Activated naive CD8-positive, alpha-beta T cell treated with anti-CD3 and anti-CD28 coated beads for 36 hours (primary cell): ENCODE results near the gene ATG16L2. TPM values are rescaled to one million over a fixed set of nuclear protein-coding genes. Genes with fewer than 3 reads are reported as not detected.

Experiments
- DNase-seq: peaks from one replicate; pipeline ENCODE4 v3.0.0; 2021
- H3K27ac Mint-ChIP-seq: one replicate; pipeline ENCODE4 v1.8.0; 2022; ENCODE audit warnings: mild to moderate bottlenecking, moderate library complexity, mixed read lengths
- H3K27me3 Mint-ChIP-seq: one replicate; pipeline ENCODE4 v1.8.0; 2022; ENCODE audit warnings: mild to moderate bottlenecking, mixed read lengths
- H3K36me3 Mint-ChIP-seq: one replicate; pipeline ENCODE4 v1.8.0; 2021; ENCODE audit warnings: mild to moderate bottlenecking, mixed read lengths
- H3K4me1 Mint-ChIP-seq: one replicate; pipeline ENCODE4 v1.8.0; 2021; ENCODE audit warnings: mixed read lengths
- H3K4me3 Mint-ChIP-seq: one replicate; pipeline ENCODE4 v1.8.0; 2022; ENCODE audit warnings: mild to moderate bottlenecking, moderate library complexity, mixed read lengths
- H3K9me3 Mint-ChIP-seq: one replicate; pipeline ENCODE4 v1.8.0; 2022; ENCODE audit warnings: mixed read lengths
- total RNA-seq, 2 experiments: library from RNA; stranded (reverse); gene quantifications; one replicate each; pipeline ENCODE4 v1.2.3, GENCODE V29; 2021

Gene ATG16L2
- total RNA-seq, 2 experiments from 2014 or later: 41.2 to 45.7 TPM

DNA sequence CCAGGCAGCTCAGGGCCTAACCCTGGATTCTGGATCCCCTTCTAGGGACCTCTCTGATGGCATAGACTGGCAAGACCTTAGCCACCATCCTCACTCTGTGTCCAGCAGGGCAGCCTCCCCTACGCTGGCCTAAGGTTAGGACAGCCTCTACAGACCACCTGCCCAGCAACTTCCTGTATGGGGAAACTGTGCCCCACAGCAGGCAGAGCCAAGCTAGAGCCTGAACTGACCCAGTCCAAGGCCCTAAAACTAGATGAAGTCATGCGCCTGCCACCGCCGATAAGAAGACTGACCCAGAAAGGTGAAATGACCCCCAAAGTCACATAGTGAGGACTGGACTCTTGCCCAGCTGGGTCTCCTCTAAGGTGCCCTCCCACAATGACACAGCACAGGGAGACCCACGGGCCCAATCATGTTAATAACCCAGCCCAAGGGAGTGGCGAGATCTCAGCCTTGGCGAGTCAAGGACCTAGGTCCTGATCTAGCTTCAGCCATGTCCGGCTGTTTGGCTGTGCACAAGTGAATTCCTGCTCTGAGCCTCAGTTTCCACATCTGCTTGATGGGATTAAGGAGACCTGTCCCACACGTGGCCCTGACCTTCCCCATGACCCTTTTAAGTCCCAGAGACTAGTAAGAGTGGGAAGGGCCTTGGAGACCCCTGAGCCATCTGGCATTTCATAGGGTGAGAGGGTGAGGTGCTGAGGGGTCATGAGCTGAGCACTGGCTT is 37.9 kb upstream of the ATG16L2 start:
- no peaks in the 10 kb centered on the region for H3K27me3 Mint-ChIP-seq
- H3K36me3 Mint-ChIP-seq: no peaks in the 10 kb centered on the region
- H3K9me3 Mint-ChIP-seq: no peaks in the 10 kb centered on the region
- peaks cover 6% of the 10 kb centered on the region for H3K4me1 Mint-ChIP-seq
- H3K27ac Mint-ChIP-seq: no peak overlapping the region
- no peak for DNase-seq
- H3K4me3 Mint-ChIP-seq: no peak overlapping the region

DNA sequence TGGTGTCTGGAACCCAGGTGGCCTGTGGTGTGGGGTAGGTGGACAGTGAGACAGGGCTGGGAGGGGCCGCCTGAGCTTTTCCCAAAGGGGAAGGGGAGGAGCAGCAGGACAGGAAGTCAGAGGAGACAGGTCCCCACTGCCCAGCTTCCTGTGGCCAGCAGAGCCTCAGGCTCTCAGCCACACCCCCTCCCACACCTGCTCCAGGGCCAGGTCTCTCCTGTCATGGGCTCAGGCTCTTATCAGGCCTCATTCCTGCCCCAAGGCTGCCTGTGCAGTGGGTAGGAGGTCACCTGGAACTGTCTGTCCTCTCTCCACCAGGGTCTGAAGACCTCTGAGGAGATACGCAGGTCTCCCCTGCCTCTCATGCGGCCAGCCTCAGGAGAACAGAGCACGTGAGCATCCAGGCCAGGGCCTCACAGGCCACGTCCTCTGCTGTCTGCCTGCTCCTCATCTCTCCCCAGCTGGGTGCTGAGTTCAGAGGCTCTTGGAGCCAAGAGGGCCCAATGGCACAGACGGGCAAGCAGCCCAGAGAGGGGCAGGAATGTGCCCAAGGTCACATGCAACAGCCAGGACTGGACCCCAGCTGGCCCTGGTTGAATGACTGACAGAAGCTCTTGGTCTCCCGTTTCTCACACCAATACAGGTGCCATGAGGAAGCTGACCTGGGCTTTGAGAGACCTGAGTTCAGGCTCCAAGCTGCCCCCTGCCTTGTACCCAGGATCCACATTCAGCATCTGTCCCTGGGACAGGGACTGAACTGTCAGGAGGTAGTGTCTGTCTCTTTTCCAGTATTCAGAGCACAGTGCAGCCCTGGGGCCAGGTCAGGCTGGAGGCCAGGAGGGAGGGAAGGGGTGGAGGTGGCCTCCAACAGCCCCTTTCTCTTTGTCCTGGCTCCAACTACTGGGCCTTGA is 37.1 kb upstream of the ATG16L2 start:
- Mint-ChIP-seq H3K27me3 (no peaks in the 10 kb centered on the region), H3K36me3 (no peaks in the 10 kb centered on the region), H3K4me3 (no peak overlapping the region), H3K27ac (no peak overlapping the region), H3K4me1 (peaks cover 9% of the 10 kb centered on the region), H3K9me3 (no peaks in the 10 kb centered on the region)
- DNase-seq: no peak

DNA sequence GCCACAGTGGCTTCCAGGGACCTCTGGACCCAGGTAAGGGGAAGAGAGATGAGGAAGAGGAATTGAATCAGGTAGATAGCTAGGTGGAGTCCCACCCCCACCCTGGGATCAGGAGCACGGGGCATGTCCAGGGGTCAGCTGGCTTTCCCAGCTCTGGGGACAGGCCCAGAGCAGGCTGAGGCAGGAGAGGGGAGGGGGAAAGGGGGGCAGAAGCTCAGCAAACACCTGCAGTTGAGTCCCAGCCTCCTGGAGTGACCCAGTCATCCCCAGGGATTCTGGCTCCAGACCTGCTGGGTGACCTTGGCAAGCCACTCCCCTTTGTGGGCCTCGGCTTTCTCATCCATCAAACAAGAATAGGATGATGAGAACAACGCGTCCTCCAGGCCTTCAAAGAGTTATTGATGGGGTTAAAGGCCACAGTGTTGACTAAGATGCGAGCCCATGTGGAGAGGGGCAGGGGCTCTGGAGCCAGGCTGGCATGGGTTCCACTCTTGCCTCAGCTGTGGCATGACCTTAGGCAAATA is 36.4 kb upstream of the ATG16L2 start:
- H3K27ac Mint-ChIP-seq: no peak overlapping the region
- no peak overlapping the region for H3K4me3 Mint-ChIP-seq

DNA sequence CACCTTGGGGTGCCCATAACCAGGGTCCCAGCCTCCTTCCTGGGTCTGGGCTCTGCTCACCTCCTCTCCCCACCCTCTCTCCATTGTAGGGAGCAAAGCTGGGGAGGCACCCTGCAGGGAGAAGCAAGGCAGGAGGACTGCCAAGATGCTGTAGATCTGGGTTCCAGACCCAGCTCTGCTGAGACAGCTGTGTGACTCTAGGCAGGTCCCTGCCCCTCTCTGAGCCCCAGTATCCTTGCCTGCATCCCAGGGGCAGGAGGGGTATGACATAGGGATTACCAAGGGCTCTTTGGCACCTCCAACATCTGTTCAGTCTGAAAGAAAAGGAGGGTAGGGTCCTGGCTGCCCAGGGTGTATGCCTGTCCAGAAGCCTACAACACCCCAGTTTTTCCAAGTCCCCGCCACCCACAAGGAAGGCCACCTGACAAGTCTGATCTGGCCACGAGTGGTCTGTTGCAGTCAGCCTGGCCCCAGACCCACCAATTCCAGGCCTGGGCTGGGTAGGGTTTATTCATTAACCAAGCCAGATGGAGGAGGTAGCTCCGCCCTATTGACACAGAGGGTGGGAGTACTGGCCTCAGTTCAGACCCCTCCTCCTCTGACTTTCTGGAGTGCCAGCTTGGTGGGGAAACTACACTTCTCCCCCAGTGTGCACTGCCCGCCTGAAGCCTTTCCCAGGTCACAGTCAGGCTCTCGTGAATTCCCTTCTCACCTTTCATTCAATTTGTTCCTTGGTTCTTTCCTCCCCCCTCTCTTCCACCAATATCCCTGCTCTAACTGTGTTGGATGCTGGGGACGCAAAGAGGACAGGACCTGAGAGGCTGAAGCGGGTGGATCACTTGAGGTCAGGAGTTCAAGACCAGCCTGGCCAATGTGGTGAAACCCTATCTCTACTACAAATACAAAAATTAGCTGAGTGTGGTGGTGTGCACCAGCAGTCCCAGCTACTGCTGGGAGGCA is 35.4 kb upstream of the ATG16L2 start:
- H3K4me3 Mint-ChIP-seq: no peak overlapping the region
- peaks cover 11% of the 10 kb centered on the region for H3K4me1 Mint-ChIP-seq
- no peaks in the 10 kb centered on the region for H3K27me3 Mint-ChIP-seq
- no peak for DNase-seq
- no peaks in the 10 kb centered on the region for H3K9me3 Mint-ChIP-seq
- no peaks in the 10 kb centered on the region for H3K36me3 Mint-ChIP-seq
- no peak overlapping the region for H3K27ac Mint-ChIP-seq

More for the DNA sequence above, 36.4 kb upstream of the ATG16L2 start:
- H3K36me3 Mint-ChIP-seq: no peaks in the 10 kb centered on the region
- no peak for DNase-seq
- H3K27me3 Mint-ChIP-seq: no peaks in the 10 kb centered on the region
- no peaks in the 10 kb centered on the region for H3K9me3 Mint-ChIP-seq
- peaks cover 13% of the 10 kb centered on the region for H3K4me1 Mint-ChIP-seq

DNA sequence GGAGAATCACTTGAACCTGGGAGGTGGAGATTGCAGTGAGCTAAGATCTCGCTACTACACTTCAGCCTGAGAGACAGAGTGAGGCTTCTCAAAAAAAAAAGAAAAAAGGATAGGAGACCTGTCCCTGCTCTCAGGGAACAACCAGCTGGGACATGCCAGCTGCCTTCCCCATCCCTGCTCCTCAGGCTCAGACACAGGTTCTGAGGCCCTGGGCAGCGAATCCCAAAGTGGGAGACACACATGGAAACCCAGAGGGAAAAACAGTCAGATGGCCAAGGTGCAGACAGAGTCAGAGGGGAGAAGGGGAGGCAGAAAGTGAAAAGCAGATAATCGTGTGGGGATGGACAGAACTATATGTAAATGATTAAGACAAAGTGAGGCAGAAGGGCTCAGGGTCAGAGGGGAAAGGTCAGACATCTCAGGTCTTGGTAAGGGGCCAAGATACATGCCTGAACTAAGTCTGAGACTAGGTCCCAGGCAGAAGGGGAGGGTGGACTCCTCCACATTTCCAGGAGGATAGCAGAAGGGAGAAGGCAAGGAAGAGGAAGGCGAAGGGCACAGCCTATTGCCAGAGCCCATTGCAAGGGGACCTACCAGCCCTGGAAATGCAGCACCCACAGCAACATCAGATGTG is 34.6 kb upstream of the ATG16L2 start:
- H3K4me1 Mint-ChIP-seq: peaks cover 11% of the 10 kb centered on the region
- H3K27ac Mint-ChIP-seq: no peak overlapping the region
- H3K9me3 Mint-ChIP-seq: no peaks in the 10 kb centered on the region
- H3K27me3 Mint-ChIP-seq: no peaks in the 10 kb centered on the region
- no peak for DNase-seq
- H3K36me3 Mint-ChIP-seq: no peaks in the 10 kb centered on the region
- H3K4me3 Mint-ChIP-seq: no peak overlapping the region

DNA sequence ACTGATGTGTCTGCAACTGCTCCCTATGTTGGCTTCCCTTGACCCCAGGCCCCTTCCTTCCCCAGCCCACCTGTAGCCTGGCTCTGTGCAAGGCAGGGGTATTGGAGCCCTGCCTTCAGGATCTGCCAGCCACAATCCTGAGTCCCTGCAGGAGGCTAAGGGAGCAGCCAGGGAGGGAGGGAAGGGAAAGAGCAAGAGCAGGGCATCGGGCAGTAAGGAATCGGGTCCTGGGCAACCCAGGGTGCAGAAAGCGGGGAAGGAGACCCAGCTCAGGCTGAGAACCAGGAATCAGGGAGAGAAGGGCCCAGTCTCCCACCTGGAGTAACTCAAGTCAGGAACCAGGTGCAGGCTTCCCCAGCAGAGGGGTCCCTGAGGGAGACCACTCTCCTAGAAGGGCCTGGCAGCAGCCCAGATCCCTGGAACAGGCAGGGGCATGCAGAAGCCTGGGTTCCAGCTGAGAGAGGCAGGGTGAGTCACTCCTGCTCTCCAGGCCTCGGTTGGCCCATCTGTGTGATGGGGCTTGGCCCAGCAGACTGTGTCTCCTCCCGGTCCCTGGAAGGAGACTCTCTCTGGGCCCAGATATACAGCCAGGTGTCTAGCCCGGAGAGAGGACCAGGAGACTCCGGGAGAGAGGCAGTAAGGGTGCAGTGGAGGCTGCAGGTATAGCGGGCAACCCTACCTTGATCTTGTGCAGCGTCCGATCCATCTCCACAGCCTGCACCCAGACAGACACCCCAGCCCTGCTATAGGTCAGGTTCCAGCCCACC is 33.7 kb upstream of the ATG16L2 start:
- H3K27ac Mint-ChIP-seq: no peak overlapping the region
- no peak for DNase-seq
- H3K4me1 Mint-ChIP-seq: peaks cover 11% of the 10 kb centered on the region
- H3K9me3 Mint-ChIP-seq: no peaks in the 10 kb centered on the region
- H3K27me3 Mint-ChIP-seq: no peaks in the 10 kb centered on the region
- H3K36me3 Mint-ChIP-seq: no peaks in the 10 kb centered on the region
- peak overlapping the region; percentile 68 for H3K4me3 Mint-ChIP-seq

DNA sequence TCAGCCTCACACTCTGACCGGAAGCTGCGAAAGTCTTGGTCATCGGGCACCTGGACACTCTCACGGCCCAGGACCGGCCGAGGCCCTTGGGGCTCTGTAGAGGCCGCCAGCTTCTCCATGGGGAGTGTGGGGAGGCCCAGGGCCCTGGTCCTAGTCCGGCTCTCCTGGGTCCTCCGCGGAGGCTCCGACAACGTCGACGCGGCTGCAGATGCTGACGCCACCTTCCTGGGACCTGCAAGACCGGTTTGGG is 33.2 kb upstream of the ATG16L2 start:
- H3K27ac Mint-ChIP-seq: no peak overlapping the region
- peak overlapping the region; percentile 68 for H3K4me3 Mint-ChIP-seq
- H3K4me1 Mint-ChIP-seq: peaks cover 11% of the 10 kb centered on the region
- no peak for DNase-seq
- no peaks in the 10 kb centered on the region for H3K9me3 Mint-ChIP-seq
- H3K36me3 Mint-ChIP-seq: no peaks in the 10 kb centered on the region
- no peaks in the 10 kb centered on the region for H3K27me3 Mint-ChIP-seq

DNA sequence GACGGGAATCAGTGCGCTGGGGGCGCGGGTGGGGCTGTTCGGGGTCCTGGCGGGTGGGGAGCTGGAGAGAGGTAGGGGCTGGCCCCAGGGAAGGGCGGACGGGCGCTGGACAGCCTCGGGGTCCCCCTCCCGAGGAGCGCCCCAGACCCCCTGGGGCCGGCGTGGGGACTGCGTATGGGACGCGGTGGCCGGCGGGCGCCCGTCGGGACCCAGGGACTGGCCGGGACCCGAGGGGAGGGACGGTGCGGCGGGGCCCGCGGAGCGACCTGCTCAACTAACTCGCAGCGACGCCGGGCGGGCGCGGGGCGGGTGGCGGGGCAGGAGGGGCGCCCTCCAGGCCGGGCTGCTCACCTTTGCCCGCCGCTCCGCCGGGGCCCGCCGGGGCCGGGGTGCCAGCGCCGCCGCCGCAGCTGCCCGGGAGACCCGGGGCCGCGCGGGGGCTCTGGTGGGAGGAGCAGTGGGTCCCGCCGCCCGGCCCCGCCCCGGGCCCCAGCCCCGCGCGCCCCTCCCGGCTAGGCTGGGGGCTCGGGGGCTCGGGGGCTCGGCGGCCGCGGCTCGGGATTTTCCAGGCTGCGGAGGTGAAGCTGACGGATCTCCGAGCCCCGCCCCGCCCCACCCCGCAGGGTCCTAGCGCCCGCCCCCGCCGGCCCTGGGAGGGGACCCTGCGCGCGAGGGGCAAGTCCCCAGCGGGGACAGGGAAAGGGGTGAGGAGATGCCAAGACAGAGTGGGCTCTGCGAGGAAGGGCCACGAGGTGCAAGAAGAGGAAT is 32.7 kb upstream of the ATG16L2 start:
- Mint-ChIP-seq H3K36me3 (no peaks in the 10 kb centered on the region), H3K9me3 (no peaks in the 10 kb centered on the region), H3K4me3 (peak overlapping the region; percentile 68), H3K27ac (no peak overlapping the region), H3K27me3 (no peaks in the 10 kb centered on the region), H3K4me1 (peaks cover 11% of the 10 kb centered on the region)
- DNase-seq: peak; percentile 54

DNA sequence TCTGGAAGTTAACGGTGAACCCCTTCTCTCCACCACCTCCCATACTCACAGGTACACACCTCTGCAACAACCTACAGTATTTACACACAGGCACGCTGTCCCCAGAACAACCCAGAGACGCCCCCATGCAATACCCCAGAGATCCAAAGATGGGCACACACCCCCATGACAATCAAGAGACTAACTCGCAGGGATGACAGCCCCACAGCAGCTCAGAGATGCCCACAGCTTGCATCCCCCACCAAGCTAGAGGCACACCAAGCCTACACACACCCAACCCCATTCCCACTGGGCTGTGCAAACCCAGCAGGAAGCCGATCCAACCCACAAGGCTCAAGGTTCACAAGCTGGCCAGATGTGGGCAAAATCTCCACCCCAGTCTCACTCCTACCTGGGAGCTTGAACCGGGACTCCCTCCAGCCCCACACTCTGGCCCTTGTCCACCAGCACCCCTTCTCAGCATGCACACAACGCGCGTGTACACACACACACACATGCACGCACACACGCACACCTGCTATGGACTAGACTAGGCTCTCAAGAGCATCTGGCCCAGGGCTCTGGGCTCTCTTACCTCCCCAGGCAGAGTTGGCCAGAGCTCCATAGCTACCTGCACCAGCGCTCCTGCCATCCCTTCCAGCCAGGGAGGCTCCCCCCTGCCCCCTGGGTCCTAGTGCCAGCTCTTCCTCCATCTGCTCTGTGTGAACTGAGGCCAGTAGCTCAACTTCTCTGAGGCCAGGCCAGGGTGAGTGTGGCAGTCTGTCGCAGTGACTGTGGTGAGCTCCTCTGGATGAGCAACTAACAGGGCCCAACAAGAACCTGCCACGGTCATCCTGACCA is 31.9 kb upstream of the ATG16L2 start:
- Mint-ChIP-seq H3K27me3 (no peaks in the 10 kb centered on the region), H3K9me3 (no peaks in the 10 kb centered on the region), H3K4me3 (peak overlapping the region; percentile 59), H3K4me1 (peaks cover 15% of the 10 kb centered on the region), H3K27ac (no peak overlapping the region), H3K36me3 (no peaks in the 10 kb centered on the region)
- no peak for DNase-seq

DNA sequence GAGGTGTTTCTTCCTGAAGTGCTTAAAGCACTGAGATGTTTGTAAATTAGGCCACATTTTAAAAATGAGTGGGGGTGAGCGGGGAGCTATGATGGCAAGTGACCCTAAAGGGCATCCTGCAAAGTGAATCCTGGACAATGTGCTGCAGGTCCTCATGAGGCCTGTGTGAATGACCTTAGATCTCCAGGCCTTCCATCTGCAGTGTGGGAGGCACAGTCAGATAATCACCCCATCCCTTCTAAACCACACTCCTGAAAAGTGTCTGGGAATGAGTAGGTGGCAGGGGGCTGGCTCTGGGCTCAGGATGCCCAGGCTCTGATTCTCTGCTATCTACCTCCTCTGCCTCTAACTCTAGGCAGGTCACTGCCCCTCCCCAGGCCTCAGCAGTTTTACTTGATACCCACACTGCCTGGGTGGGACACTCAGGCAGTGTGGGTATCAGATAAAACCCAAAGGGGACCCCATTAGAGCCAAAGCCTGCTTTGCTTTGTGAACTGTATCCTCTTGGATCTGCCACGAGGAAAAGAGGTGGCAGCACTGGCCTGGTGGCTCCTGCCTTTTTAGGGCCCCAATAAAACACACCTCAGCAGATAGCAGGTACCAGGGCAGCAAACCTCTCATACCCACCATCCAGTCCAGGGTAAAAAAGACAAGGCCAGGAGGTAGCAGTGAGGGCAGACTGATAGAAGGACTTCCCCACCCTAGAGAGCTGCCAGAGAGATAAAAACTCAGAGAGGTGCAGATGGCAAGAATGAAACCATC is 30.9 kb upstream of the ATG16L2 start:
- Mint-ChIP-seq H3K4me3 (no peak overlapping the region), H3K9me3 (no peaks in the 10 kb centered on the region), H3K36me3 (no peaks in the 10 kb centered on the region), H3K4me1 (peaks cover 25% of the 10 kb centered on the region), H3K27me3 (no peaks in the 10 kb centered on the region), H3K27ac (no peak overlapping the region)
- DNase-seq: no peak

DNA sequence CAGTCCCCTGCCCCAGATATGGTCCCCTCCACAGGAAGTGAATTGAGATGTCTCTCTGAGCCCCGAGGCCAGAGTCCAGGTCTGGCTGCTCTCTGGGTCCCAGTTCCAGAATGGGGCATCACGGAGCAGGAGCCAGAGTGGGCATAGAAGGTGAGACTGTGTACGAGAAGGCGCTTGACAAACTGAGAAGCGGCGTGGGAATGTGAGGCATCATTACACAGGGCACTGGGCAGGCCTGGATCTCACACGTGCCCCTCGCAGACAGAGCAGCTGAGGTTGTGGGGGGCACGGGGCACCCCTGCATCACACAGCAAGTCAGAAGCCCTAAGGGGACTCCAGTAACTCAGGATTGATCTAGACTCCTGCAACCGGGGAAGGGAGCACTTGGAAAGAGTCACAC is 29.5 kb upstream of the ATG16L2 start:
- Mint-ChIP-seq H3K27me3 (no peaks in the 10 kb centered on the region), H3K27ac (no peak overlapping the region), H3K4me1 (peaks cover 25% of the 10 kb centered on the region), H3K4me3 (no peak overlapping the region), H3K9me3 (no peaks in the 10 kb centered on the region), H3K36me3 (no peaks in the 10 kb centered on the region)
- DNase-seq: no peak
